NB4 (cell line): ENCODE measurements around the gene PHACTR3.

Experiments used
- DNase-seq: peaks from one replicate; pipeline ENCODE4 v3.0.0; 2010; ENCODE audit warnings: low read depth
- H3K4me3 ChIP-seq: one replicate; pipeline ENCODE4 v1.5.1; 2011; ENCODE audit warnings: mild to moderate bottlenecking, low read depth, low read length, moderate library complexity
- MYC ChIP-seq: IDR thresholded peaks from 2 replicates; pipeline ENCODE4 v1.6.1; 2011; ENCODE audit warnings: low read depth, low read length
- POLR2A ChIP-seq: IDR thresholded peaks from 2 replicates; pipeline ENCODE4 v1.6.1; 2011; ENCODE audit warnings: mild to moderate bottlenecking; ENCODE audit not compliant: insufficient read length; ENCODE audit errors: extremely low read depth
- TF ChIP-seq, protein P1 (sequence below): IDR thresholded peaks from 2 replicates; pipeline ENCODE4 v1.6.1; 2011; ENCODE audit warnings: low read depth, low read length
- TF ChIP-seq, protein P2 (sequence below): IDR thresholded peaks from one replicate; pipeline ENCODE4 v1.5.1; 2012; ENCODE audit warnings: low read depth, low read length

PHACTR3 gene

DNA sequence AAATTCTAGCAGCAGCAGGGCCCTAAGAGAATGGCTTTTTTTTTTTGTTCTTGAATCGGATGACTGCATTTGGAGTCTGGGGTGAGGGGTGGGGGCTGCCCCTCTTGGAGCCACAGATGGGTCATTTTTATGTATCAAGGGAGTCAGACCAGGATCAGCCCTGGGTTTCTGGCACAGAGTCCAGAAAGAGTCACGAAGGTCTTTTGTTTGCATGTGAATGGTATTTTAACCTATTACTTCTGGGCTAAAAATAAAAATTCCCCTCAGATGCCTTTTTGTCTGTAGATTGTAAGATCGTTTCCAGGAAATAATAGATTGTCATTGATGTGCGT, 72.5 kb downstream of the PHACTR3 start:
- DNase-seq = no peak
- no peak overlapping the region for H3K4me3 ChIP-seq
- TF ChIP-seq, protein P1, sequence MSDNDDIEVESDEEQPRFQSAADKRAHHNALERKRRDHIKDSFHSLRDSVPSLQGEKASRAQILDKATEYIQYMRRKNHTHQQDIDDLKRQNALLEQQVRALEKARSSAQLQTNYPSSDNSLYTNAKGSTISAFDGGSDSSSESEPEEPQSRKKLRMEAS = no peak
- TF ChIP-seq POLR2A (no peak), MYC (no peak)
- TF ChIP-seq, protein P2, sequence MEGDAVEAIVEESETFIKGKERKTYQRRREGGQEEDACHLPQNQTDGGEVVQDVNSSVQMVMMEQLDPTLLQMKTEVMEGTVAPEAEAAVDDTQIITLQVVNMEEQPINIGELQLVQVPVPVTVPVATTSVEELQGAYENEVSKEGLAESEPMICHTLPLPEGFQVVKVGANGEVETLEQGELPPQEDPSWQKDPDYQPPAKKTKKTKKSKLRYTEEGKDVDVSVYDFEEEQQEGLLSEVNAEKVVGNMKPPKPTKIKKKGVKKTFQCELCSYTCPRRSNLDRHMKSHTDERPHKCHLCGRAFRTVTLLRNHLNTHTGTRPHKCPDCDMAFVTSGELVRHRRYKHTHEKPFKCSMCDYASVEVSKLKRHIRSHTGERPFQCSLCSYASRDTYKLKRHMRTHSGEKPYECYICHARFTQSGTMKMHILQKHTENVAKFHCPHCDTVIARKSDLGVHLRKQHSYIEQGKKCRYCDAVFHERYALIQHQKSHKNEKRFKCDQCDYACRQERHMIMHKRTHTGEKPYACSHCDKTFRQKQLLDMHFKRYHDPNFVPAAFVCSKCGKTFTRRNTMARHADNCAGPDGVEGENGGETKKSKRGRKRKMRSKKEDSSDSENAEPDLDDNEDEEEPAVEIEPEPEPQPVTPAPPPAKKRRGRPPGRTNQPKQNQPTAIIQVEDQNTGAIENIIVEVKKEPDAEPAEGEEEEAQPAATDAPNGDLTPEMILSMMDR = no peak

DNA sequence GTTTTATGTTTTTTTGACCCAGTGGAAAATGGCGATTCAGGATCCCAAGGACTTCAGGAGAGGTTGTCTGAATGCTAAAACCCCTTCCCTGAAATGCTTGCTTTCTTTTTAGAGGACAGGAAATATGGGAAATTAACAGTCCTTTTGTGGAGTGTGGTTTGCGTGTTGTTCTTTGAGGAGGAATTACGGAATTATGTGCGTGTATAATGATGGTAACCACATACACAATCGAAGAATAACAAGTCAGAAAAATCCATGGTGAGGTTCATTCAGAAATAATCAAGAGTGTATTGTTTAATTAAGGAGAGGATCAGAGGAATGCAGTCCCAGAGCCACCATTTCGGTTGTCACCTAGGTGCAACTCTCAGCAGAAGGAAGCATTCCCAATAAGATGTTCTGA, 73.2 kb downstream of the PHACTR3 start:
- no peak for TF ChIP-seq POLR2A
- TF ChIP-seq, protein P2 = no peak
- no peak for TF ChIP-seq MYC
- TF ChIP-seq, protein P1 = no peak
- H3K4me3 ChIP-seq = no peak overlapping the region
- no peak for DNase-seq

DNA sequence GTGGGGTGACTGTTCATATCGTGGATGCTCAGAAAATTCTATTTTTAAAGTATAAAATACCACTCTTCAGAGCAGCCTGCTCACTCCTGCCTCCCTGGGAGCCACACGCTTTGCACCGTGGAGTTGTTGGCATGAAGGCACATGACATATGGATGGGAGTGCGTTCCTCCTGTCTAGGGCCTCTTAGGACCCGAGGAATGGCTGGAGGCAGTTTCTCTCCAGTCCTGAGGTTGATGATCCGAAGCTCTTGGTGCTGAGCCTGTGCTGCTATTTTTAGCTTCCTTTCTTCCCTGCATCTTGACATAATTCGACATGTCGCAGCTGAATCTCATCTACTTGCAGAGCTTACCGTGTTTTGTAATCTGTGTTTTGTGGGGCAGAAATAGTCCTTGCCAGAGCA, 73.9 kb downstream of the PHACTR3 start:
- no peak overlapping the region for H3K4me3 ChIP-seq
- DNase-seq = no peak
- TF ChIP-seq, protein P2 = no peak
- TF ChIP-seq, protein P1 = no peak
- TF ChIP-seq MYC = no peak

DNA sequence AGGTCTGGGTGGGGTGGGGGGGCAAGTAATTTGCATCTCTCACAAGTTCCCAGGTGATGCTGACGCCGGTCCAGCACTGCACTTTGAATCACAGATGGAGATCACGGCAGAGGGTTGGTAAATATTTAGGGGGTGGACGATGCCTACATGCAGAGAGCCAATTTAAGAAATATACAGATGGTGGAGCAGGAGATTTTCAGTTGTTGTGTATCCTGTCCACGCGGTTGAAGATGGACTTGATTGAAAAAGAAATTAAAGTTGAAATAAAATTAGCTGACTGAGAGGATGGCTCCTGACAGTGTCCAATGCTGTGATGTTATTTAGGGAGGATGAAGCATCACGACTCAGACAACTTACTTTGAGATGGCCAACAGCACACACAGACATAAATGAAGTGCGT, 74.6 kb downstream of the PHACTR3 start:
- H3K4me3 ChIP-seq = no peak overlapping the region
- TF ChIP-seq, protein P1 = no peak
- TF ChIP-seq MYC (no peak), POLR2A (no peak)
- TF ChIP-seq, protein P2 = no peak
- no peak for DNase-seq

DNA sequence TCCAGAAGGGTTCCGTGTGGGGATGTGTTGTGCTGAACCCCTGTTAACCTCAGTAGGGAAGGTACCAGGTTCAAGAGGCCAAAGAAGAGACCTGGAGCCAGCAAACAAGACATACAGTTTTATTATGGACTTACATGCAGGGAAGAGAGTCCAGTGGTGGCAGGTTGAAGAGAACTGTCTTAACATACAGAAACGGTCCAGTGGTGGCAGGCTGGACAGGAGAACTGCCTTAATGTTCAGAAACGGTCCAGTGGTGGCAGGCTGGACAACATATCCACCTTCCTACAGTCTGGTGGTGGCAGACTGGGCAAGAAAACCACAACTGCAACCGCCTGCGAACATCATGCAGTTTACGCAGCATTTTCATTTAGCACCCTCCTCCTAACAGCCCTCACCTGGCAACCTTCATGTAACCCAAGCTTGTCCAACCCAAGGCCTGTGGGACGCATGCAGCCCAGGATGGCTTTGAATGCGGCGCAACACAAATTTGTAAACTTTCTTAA, 75.9 kb downstream of the PHACTR3 start:
- DNase-seq = no peak
- TF ChIP-seq, protein P1 = no peak
- TF ChIP-seq MYC (no peak), POLR2A (no peak)
- TF ChIP-seq, protein P2 = no peak
- H3K4me3 ChIP-seq = no peak overlapping the region

DNA sequence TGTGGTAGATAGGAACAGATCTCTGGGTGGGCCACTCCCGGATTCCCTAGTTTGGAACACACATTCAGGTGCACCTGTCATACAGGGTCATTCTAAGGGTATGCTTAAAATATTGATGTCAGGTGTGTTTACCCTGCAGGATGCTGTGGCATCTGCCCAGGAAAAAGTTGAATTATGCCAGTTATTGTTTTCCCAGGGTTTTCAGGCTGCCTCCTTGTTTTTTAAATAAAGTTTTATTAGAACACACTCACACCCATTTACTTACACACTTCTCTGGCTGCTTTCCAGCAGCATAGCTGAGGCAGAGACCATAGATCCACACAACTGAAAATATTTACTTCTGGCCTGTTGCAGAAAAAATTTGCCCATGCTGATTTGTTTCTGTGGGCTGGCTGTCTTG, 76.5 kb downstream of the PHACTR3 start:
- H3K4me3 ChIP-seq = no peak overlapping the region
- no peak for DNase-seq
- TF ChIP-seq, protein P2 = no peak
- TF ChIP-seq, protein P1 = no peak
- TF ChIP-seq POLR2A (no peak), MYC (no peak)
